Astrocyte of the cerebellum (primary cell): ENCODE measurements around the gene IGLON5.

Experiments used
- DNase-seq: peaks from one replicate; pipeline ENCODE4 v3.0.0-alpha.2; 2011; ENCODE audit warnings: low read depth
- H3K4me3 ChIP-seq: 2 replicates; pipeline ENCODE4 v1.5.1; 2011; ENCODE audit warnings: mild to moderate bottlenecking, low read depth, low read length, moderate library complexity
- in situ Hi-C: cut with HindIII; loops from 2 replicates; pipeline ENCODE4 v1.10.0; 2017; ENCODE audit warnings: low sequenced_read_pairs
- TF ChIP-seq, protein P1 (sequence below): IDR thresholded peaks from 2 replicates; pipeline ENCODE4 v1.5.1; 2012; ENCODE audit warnings: low read length, low read depth, moderate library complexity, mild to moderate bottlenecking; ENCODE audit errors: missing control alignments

The IGLON5 gene

GRCh38 chr19:51337141-51337860 lies 25.9 kb downstream of the IGLON5 start:
- TF ChIP-seq, protein P1, sequence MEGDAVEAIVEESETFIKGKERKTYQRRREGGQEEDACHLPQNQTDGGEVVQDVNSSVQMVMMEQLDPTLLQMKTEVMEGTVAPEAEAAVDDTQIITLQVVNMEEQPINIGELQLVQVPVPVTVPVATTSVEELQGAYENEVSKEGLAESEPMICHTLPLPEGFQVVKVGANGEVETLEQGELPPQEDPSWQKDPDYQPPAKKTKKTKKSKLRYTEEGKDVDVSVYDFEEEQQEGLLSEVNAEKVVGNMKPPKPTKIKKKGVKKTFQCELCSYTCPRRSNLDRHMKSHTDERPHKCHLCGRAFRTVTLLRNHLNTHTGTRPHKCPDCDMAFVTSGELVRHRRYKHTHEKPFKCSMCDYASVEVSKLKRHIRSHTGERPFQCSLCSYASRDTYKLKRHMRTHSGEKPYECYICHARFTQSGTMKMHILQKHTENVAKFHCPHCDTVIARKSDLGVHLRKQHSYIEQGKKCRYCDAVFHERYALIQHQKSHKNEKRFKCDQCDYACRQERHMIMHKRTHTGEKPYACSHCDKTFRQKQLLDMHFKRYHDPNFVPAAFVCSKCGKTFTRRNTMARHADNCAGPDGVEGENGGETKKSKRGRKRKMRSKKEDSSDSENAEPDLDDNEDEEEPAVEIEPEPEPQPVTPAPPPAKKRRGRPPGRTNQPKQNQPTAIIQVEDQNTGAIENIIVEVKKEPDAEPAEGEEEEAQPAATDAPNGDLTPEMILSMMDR, result no peak
- in situ Hi-C loops, result no loop called here
- no peak for DNase-seq
- no peak overlapping the region for H3K4me3 ChIP-seq

GRCh38 chr19:51337861-51338562 lies 26.6 kb downstream of the IGLON5 start:
- in situ Hi-C loops, result no loop called here
- TF ChIP-seq, protein P1, result no peak
- DNase-seq, result no peak
- no peak overlapping the region for H3K4me3 ChIP-seq

DNA sequence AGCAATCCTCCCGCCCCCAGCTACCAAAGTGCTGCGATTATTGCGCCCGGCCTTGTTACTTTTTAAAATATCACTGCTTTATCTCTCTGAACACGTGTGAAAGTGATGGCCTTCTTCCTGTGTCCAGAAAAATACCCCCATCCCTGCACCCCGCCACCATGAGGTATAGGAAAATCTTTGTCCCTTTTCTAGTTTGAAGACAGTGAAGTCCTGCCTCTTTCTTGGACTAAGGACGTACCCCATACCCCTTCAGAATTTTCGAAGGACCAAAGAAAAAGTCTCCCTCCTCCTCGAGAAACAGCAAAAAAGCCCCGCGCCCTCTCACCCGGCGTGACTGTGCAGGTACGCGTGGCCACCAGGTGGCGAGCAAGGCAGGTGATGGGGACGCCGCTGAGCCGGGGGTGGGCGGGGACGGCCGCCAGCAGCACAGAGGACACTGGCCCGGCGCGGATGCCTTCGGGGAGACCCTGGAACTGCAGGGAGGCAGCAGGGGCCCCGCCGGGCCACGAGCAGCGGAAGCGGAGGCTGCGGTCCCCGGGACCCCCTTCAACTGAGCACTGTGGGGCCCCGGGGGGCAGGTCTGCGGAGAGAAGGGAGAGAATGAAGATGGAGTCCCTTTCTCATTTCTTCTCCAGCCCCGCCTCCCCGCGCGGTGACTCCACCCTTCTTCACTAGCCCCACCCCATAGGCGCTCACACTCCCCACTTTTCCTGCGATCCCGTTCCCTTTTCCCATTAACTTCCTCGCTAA lies 27.3 kb downstream of the IGLON5 start:
- TF ChIP-seq, protein P1, result peak; percentile 83
- in situ Hi-C loops, result no loop called here
- H3K4me3 ChIP-seq, result peak overlapping the region; percentile 52
- DNase-seq, result peak; percentile 31

- peak overlapping the region; percentile 52 for H3K4me3 ChIP-seq
- DNase-seq, result no peak
- TF ChIP-seq, protein P1, result no peak
- in situ Hi-C loops, result no loop called here
Observed at GRCh38 chr19:51339313-51339686, 27.9 kb downstream of the IGLON5 start.

DNA sequence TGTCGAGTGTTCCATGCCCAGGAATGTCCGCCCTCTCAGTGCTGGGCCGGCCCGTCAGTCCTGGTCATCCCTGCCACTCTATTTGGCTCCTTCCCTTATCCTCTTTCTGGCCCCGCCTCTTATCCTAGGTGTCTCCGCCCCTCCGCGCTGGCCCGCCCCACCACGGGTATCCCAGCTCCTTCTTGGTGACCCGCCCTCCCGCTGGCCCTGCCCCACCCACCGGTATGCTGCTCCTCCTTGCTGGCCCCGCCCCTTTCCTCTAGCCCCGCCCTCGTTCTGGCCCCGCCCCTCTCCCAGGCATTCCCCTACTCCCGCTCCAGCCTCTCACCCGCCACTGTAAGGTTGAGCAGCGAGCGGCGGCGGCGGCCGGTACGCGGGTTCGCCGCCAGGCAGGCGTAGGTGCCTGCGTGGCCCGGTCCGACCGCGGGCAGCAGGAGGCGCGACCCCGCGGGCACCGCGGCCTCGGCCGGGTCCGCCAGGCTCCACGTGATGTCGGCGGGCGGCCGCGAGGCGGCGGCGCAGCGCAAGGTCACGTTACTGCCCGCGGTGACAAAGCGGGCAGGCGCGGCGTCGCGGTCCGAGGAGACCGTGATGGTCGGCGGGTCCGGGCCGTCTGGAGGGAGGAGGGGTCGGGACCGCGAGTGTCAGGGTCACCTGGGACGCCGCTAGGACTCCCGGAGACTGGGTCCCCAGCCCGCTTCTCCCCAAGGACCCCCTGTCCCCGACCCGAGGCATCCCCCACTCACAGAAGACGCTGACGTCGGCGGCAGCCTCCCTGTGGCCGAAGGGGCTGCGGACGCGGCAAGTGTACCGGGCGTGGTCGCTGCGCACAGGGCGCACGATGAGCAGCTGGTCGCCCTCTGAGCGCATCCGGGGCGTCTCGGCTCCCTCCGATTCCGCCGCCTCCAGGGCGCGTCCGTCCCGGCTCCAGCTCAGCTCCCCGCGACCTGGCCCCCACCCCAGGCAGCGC lies 28.5 kb downstream of the IGLON5 start:
- H3K4me3 ChIP-seq, result peak overlapping the region; percentile 52
- peak; percentile 76 for DNase-seq
- TF ChIP-seq, protein P1, result no peak
- in situ Hi-C loops, result no loop called here

- in situ Hi-C loops, result no loop called here
- H3K4me3 ChIP-seq, result no peak overlapping the region
- DNase-seq, result no peak
- TF ChIP-seq, protein P1, result no peak
Observed at GRCh38 chr19:51341066-51341465, 29.6 kb downstream of the IGLON5 start.
